ENCODE results near the gene FLCN. TPM values are rescaled to one million over a fixed set of nuclear protein-coding genes. Genes with fewer than 3 reads are reported as not detected.

FLCN gene
- total RNA-seq, 4 donors from 2014 or later, result 33.4 to 54.8 (median 39.1) TPM

- WGBS, 2 donors, result 90 to 92% methylated on average over 3 of the region's 3 CpGs
- TF ChIP-seq POLR2A (IDR thresholded peaks at IDR 0.05) (no peak), CTCF (IDR thresholded peaks at IDR 0.05) (no peak)
Measured at GRCh38 chr17:17254036-17254435, 17.1 kb upstream of the FLCN start.

GRCh38 chr17:17253406-17253805 lies 16.4 kb upstream of the FLCN start:
- no peak for TF ChIP-seq CTCF (IDR thresholded peaks at IDR 0.05)
- TF ChIP-seq POLR2A (IDR thresholded peaks at IDR 0.05), result no peak
- intact Hi-C loops (cut with DNase I; ENCODE audit: low total_unique reads), result no loop called here
- no peak overlapping the region for H3K4me3 ChIP-seq (ENCODE audit: low read depth, poor library complexity, severe bottlenecking)
- 87 to 88% methylated on average over 3 of the region's 3 CpGs for WGBS, 2 donors
- DNase-seq (ENCODE audit: low spot score in 2 of 2), result no peak

More at GRCh38 chr17:17254036-17254435, 17.1 kb upstream of the FLCN start:
- H3K4me3 ChIP-seq (ENCODE audit: low read depth, poor library complexity, severe bottlenecking), result no peak overlapping the region
- no peak for DNase-seq (ENCODE audit: low spot score in 2 of 2)
- intact Hi-C loops (cut with DNase I; ENCODE audit: low total_unique reads), result no loop called here

- no peak overlapping the region for H3K4me3 ChIP-seq (ENCODE audit: low read depth, poor library complexity, severe bottlenecking)
- no peak for DNase-seq (ENCODE audit: low spot score in 2 of 2)
- intact Hi-C loops (cut with DNase I; ENCODE audit: low total_unique reads), result no loop called here
- 75% methylated on average over 9 of the region's 9 CpGs for WGBS, 2 donors
- TF ChIP-seq POLR2A (IDR thresholded peaks at IDR 0.05), result no peak
- no peak for TF ChIP-seq CTCF (IDR thresholded peaks at IDR 0.05)
Measured at GRCh38 chr17:17252149-17252661, 15.2 kb upstream of the FLCN start.

- intact Hi-C loops (cut with DNase I; ENCODE audit: low total_unique reads), result no loop called here
- 87 to 92% methylated on average over 3 of the region's 3 CpGs for WGBS, 2 donors
- no peak for DNase-seq (ENCODE audit: low spot score in 2 of 2)
- TF ChIP-seq POLR2A (IDR thresholded peaks at IDR 0.05) (no peak), CTCF (IDR thresholded peaks at IDR 0.05) (no peak)
- no peak overlapping the region for H3K4me3 ChIP-seq (ENCODE audit: low read depth, poor library complexity, severe bottlenecking)
Measured at GRCh38 chr17:17246879-17247278, 9.9 kb upstream of the FLCN start.

GRCh38 chr17:17243163-17243562 lies 6.2 kb upstream of the FLCN start:
- TF ChIP-seq CTCF (IDR thresholded peaks at IDR 0.05), result no peak
- TF ChIP-seq POLR2A (IDR thresholded peaks at IDR 0.05), result no peak
- intact Hi-C loops (cut with DNase I; ENCODE audit: low total_unique reads), result no loop called here
- no peak overlapping the region for H3K4me3 ChIP-seq (ENCODE audit: low read depth, poor library complexity, severe bottlenecking)
- 86 to 87% methylated on average over 6 of the region's 6 CpGs for WGBS, 2 donors
- no peak for DNase-seq (ENCODE audit: low spot score in 2 of 2)

GRCh38 chr17:17242246-17242645 lies 5.3 kb upstream of the FLCN start:
- no peak for DNase-seq (ENCODE audit: low spot score in 2 of 2)
- TF ChIP-seq CTCF (IDR thresholded peaks at IDR 0.05) (no peak), POLR2A (IDR thresholded peaks at IDR 0.05) (no peak)
- H3K4me3 ChIP-seq (ENCODE audit: low read depth, poor library complexity, severe bottlenecking), result no peak overlapping the region
- intact Hi-C loops (cut with DNase I; ENCODE audit: low total_unique reads), result no loop called here
- 97 to 100% methylated on average over 7 of the region's 7 CpGs for WGBS, 2 donors

Measured in lower leg skin (tissue), 4 donors.